Measurements from ENCODE around the gene MPV17L.

GRCh38 chr16:15439102-15439501 lies 43.5 kb downstream of the MPV17L start:
- TF ChIP-seq ISL1 (CRISPR knock-in tag; IDR thresholded peaks at IDR 0.05) (no peak), ZFP3 (CRISPR knock-in tag; IDR thresholded peaks at IDR 0.05) (no peak), ZFP30 (CRISPR knock-in tag; IDR thresholded peaks at IDR 0.05) (no peak), BACH2 (CRISPR knock-in tag; IDR thresholded peaks at IDR 0.05; ENCODE audit: borderline replicate concordance) (no peak)

Measured in SK-N-SH treated with all-trans-retinoic acid at 6 μM for 48 hours (cell line).